LNCaP clone FGC (cell line): ENCODE measurements around the gene IQCC.
"Not testable (repeated sequence)": the region's sequence is repeated elsewhere in the genome, so short reads cannot be mapped to it uniquely, and the experiment has no call there.

Experiments
- DNase-seq: peaks from one replicate; pipeline ENCODE4 v3.0.0-alpha.2; 2011; ENCODE audit warnings: low read depth
- H3K4me3 ChIP-seq: 2 replicates; pipeline ENCODE4 v1.5.1; 2011; ENCODE audit warnings: mild to moderate bottlenecking, low read depth, low read length, control low read depth
- CTCF ChIP-seq: IDR thresholded peaks from 2 replicates; pipeline ENCODE4 v1.5.1; 2012; ENCODE audit warnings: mild to moderate bottlenecking; ENCODE audit not compliant: control insufficient read depth, insufficient read depth; ENCODE audit errors: extremely low read depth

The IQCC gene

GRCh38 chr1:32205401-32206370 is at the start of gene IQCC:
Gene IQCC (plus strand): TSS chr1:32205671. CDS start chr1:32205682, 11 bp downstream.
- TF ChIP-seq CTCF: no peak
- peak within 1 kb of the TSS; percentile 82 for H3K4me3 ChIP-seq
- no peak for DNase-seq

GRCh38 chr1:32159189-32159588 is 46.3 kb upstream of the IQCC start:
- no peak for TF ChIP-seq CTCF
- H3K4me3 ChIP-seq: no peak overlapping the region
- DNase-seq: no peak

GRCh38 chr1:32163405-32163804 is 42.1 kb upstream of the IQCC start:
- no peak for TF ChIP-seq CTCF
- no peak overlapping the region for H3K4me3 ChIP-seq
- no peak for DNase-seq

DNA sequence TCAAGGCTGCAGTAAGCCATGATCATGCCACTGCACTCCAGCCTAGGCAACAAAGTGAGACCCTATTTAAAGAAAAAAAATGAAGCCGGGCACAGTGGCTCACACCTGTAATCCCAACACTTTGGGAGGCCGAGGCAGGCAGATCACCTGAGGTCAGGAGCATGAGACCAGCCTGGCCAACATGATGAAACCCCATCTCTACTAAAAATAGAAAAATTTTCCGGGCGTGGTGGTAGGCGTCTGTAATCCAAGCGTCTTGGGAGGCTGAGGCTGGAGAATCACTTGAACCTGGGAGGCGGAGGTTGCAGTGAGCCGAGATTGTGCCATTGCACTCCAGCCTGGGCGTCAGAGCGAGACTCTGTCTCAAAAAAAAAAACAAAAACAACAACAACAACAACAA is 39.8 kb upstream of the IQCC start:
- H3K4me3 ChIP-seq, DNase-seq: not testable (repeated sequence)

DNA sequence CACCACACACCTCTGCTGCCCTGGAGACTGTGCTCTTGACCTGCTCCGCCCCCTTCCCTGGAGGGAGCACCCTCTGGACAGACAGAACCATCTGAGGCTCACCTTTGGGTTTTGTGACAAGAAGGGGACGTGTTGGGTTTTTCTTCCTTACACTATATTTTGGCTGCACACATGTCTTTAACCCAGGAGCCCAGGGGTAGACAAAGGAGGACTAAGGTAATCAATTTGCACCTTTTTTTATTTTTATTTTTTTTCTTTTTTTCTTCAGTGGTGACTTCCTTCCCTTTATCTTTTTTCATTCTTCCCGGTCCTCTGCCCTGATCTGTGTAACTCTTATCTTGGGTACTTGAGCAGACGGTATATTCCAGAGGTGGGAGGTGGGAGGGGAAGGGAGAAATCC is 34.5 kb upstream of the IQCC start:
- no peak for DNase-seq
- H3K4me3 ChIP-seq: no peak overlapping the region
- TF ChIP-seq CTCF: no peak

- DNase-seq: no peak
- H3K4me3 ChIP-seq: no peak overlapping the region
- TF ChIP-seq CTCF: no peak
Observed at GRCh38 chr1:32172621-32173245, 32.7 kb upstream of the IQCC start.

- peak overlapping the region; percentile 71 for H3K4me3 ChIP-seq
- no peak for TF ChIP-seq CTCF
- DNase-seq: no peak
Observed at GRCh38 chr1:32178380-32179192, 26.9 kb upstream of the IQCC start.
